HFFc6 (cell line): ENCODE data around the gene ULK4. TPM values are rescaled to one million over a fixed set of nuclear protein-coding genes. Genes with fewer than 3 reads are reported as not detected.

Source experiments
- DNase-seq: peaks from one replicate; pipeline ENCODE4 v3.0.0-alpha.2; 2018
- H3K27ac Mint-ChIP-seq: 2 replicates; pipeline ENCODE4 v1.8.0; 2020; ENCODE audit warnings: mild to moderate bottlenecking, mixed read lengths
- H3K27me3 Mint-ChIP-seq: 2 replicates; pipeline ENCODE4 v1.8.0; 2021; ENCODE audit warnings: mild to moderate bottlenecking, moderate library complexity, mixed read lengths; ENCODE audit not compliant: insufficient read depth
- H3K36me3 Mint-ChIP-seq: 2 replicates; pipeline ENCODE4 v1.8.0; 2021; ENCODE audit warnings: low read depth, mixed read lengths
- H3K4me1 Mint-ChIP-seq: 2 replicates; pipeline ENCODE4 v1.8.0; 2020; ENCODE audit warnings: low read depth, mixed read lengths
- H3K4me3 Mint-ChIP-seq: 2 replicates; pipeline ENCODE4 v1.8.0; 2020; ENCODE audit warnings: mild to moderate bottlenecking, moderate library complexity, mixed read lengths
- H3K9me3 Mint-ChIP-seq: 2 replicates; pipeline ENCODE4 v1.8.0; 2020; ENCODE audit warnings: mild to moderate bottlenecking, mixed read lengths
- CTCF ChIP-seq: fragments of 200-600 bp; sonication (generic); IDR thresholded peaks from 2 replicates; pipeline ENCODE4 v1.5.0; 2021; ENCODE audit warnings: antibody characterized with exemption, mild to moderate bottlenecking
- total RNA-seq, 6 experiments: library from RNA; stranded (reverse); fragmentation: NEBNext Ultra II Directional; extraction: Animal tissue kit (Norgen Biotek cat#: 25700); gene quantifications; 2 replicates in 1 of 6; 3 replicates in 5 of 6; pipeline ENCODE4 v1.2.3, GENCODE V29; 2021

ULK4 gene
- total RNA-seq, 6 experiments from 2014 or later, result 6.0 to 8.6 (median 6.7) TPM

GRCh38 chr3:41912280-41912679 is 49.6 kb downstream of the ULK4 start:
- TF ChIP-seq CTCF, result no peak
- no peak overlapping the region for H3K27ac Mint-ChIP-seq
- H3K36me3 Mint-ChIP-seq, result no peaks in the 10 kb centered on the region
- H3K9me3 Mint-ChIP-seq, result no peaks in the 10 kb centered on the region
- H3K27me3 Mint-ChIP-seq, result no peaks in the 10 kb centered on the region
- H3K4me3 Mint-ChIP-seq, result no peak overlapping the region
- no peak for DNase-seq
- peaks cover 5% of the 10 kb centered on the region; the same call in 1 of the 2 replicates for H3K4me1 Mint-ChIP-seq

- no peaks in the 10 kb centered on the region for H3K9me3 Mint-ChIP-seq
- H3K27ac Mint-ChIP-seq, result no peak overlapping the region
- no peaks in the 10 kb centered on the region for H3K27me3 Mint-ChIP-seq
- no peak for TF ChIP-seq CTCF
- peaks cover 5% of the 10 kb centered on the region; the same call in 1 of the 2 replicates for H3K4me1 Mint-ChIP-seq
- no peaks in the 10 kb centered on the region for H3K36me3 Mint-ChIP-seq
- DNase-seq, result peak; percentile 3
- H3K4me3 Mint-ChIP-seq, result no peak overlapping the region
Measured at GRCh38 chr3:41907330-41908073, 54.4 kb downstream of the ULK4 start.

GRCh38 chr3:41900265-41900664 is 61.6 kb downstream of the ULK4 start:
- Mint-ChIP-seq H3K27me3 (no peaks in the 10 kb centered on the region), H3K9me3 (no peaks in the 10 kb centered on the region), H3K4me3 (no peak overlapping the region; the same call in 1 of the 2 replicates), H3K4me1 (peaks cover 14% of the 10 kb centered on the region), H3K36me3 (no peaks in the 10 kb centered on the region), H3K27ac (peak overlapping the region; percentile 15; the same call in 1 of the 2 replicates)
- no peak for TF ChIP-seq CTCF
- DNase-seq, result peak; percentile 3

- Mint-ChIP-seq H3K4me1 (peaks cover 14% of the 10 kb centered on the region), H3K27me3 (no peaks in the 10 kb centered on the region), H3K9me3 (no peaks in the 10 kb centered on the region), H3K4me3 (no peak overlapping the region), H3K36me3 (no peaks in the 10 kb centered on the region), H3K27ac (no peak overlapping the region)
- no peak for DNase-seq
- no peak for TF ChIP-seq CTCF
Measured at GRCh38 chr3:41898631-41899030, 63.3 kb downstream of the ULK4 start.

GRCh38 chr3:41893977-41894376 is 67.9 kb downstream of the ULK4 start:
- Mint-ChIP-seq H3K9me3 (no peaks in the 10 kb centered on the region), H3K27me3 (peaks cover 3% of the 10 kb centered on the region; the same call in 1 of the 2 replicates), H3K27ac (no peak overlapping the region), H3K4me3 (no peak overlapping the region), H3K36me3 (peaks cover 5% of the 10 kb centered on the region; the same call in 1 of the 2 replicates), H3K4me1 (peaks cover 5% of the 10 kb centered on the region)
- DNase-seq, result peak; percentile 42
- TF ChIP-seq CTCF, result peak; percentile 80
